ENCODE results near the gene STRADB.

- TF ChIP-seq ZFHX2 (tag by site-specific recombination; conservative IDR thresholded peaks at IDR 0.05) (no peak), CTCF (tag by site-specific recombination; IDR thresholded peaks at IDR 0.05) (no peak), RBAK (tag by site-specific recombination; IDR thresholded peaks at IDR 0.05) (no peak), ZNF561 (tag by site-specific recombination; IDR thresholded peaks at IDR 0.05; ENCODE audit: borderline replicate concordance) (no peak)
Observed at GRCh38 chr2:201517094-201517493, 65.6 kb downstream of the STRADB start.
